HCT116 (cell line): ENCODE measurements around the gene CEP162. TPM values are rescaled to one million over a fixed set of nuclear protein-coding genes. Genes with fewer than 3 reads are reported as not detected.

Source experiments
- ATAC-seq: fragments of 200-7000 bp; cut with Tn5 transposase; 2 replicates; pipeline ENCODE4 v1.9.1; 2020; ENCODE audit warnings: mild to moderate bottlenecking, moderate library complexity
- BruUV-seq: library from RNA; stranded (reverse); fragments of 400-500 nt; replicated peaks from 2 replicates; lab custom pipeline; 2021; lab: Mats Ljungman, UMichigan
- CTCF ChIA-PET: fragments of 300-600 bp; sonication (Branson Sonifier 250); formaldehyde crosslinking; loops from one replicate; lab custom pipeline; 2021; ENCODE audit warnings: antibody characterized with exemption; lab: Charles Lee
- POLR2A ChIA-PET: fragments of 300-600, 350-600 bp; sonication (Branson Sonifier 250); formaldehyde crosslinking; loops from one replicate; lab custom pipeline; 2021; ENCODE audit warnings: antibody characterized with exemption; lab: Charles Lee
- RAD21 ChIA-PET, 2 experiments: fragments of 300-600 bp; sonication (Branson Sonifier 250); formaldehyde crosslinking; loops; one replicate each; lab custom pipeline; 2023; ENCODE audit warnings: low total read pairs in 2 of 2; ENCODE audit not compliant: uncharacterized antibody in 2 of 2, unreplicated experiment in 2 of 2, low non-redundant PET in 1 of 2; lab: Charles Lee
- DNase-seq: peaks from one replicate; pipeline ENCODE4 v3.0.0-alpha.2; 2010; ENCODE audit warnings: low read depth, low spot score
- H2AFZ ChIP-seq: fragments of 200-600 bp; shearing (Covaris generic), sonication (generic); 2 replicates; pipeline ENCODE4 v1.6.1; 2017; ENCODE audit warnings: low read depth, mixed run types, mixed read lengths, antibody characterized with exemption, low read length; ENCODE audit not compliant: poor library complexity, severe bottlenecking
- H3K27ac ChIP-seq: 2 replicates; pipeline ENCODE4 v1.5.1; 2012; ENCODE audit warnings: low read depth, low read length
- H3K27me3 ChIP-seq: fragments of 200-600 bp; sonication (generic); 2 replicates; pipeline ENCODE4 v1.6.1; 2016; ENCODE audit warnings: mixed run types, low read length, mixed read lengths; ENCODE audit not compliant: insufficient read depth
- H3K36me3 ChIP-seq, 2 experiments: fragments of 200-500 bp in 1 of 2; fragments of 200-600 bp in 1 of 2; sonication (Bioruptor generic) in 1 of 2; sonication (generic) in 1 of 2; 2 replicates each; pipeline versions ENCODE4 v1.5.1 to v1.6.1; 2014 to 2016; ENCODE audit warnings: low read length in 2 of 2, inconsistent platforms in 1 of 2, mixed read lengths in 1 of 2, mixed run types in 1 of 2; ENCODE audit not compliant: insufficient read depth in 2 of 2, control insufficient read depth in 1 of 2
- H3K4me1 ChIP-seq, 2 experiments: fragments of 200-600 bp in 1 of 2; sonication (generic) in 1 of 2; 2 replicates each; pipeline versions ENCODE4 v1.5.1 to v1.6.1; 2012 to 2017; ENCODE audit warnings: low read length in 2 of 2, inconsistent platforms in 1 of 2, mild to moderate bottlenecking in 1 of 2, mixed read lengths in 1 of 2, mixed run types in 1 of 2, moderate library complexity in 1 of 2; ENCODE audit not compliant: insufficient read depth in 2 of 2, control insufficient read depth in 1 of 2
- H3K4me2 ChIP-seq: fragments of 200-600 bp; sonication (generic); 2 replicates; pipeline ENCODE4 v1.6.1; 2017; ENCODE audit warnings: mixed run types, low read length, mixed read lengths
- H3K4me3 ChIP-seq, 2 experiments: fragments of 200-600 bp in 1 of 2; sonication (generic) in 1 of 2; replicated peaks in 1 of 2; 2 replicates each; pipeline ENCODE4 v1.5.1; 2011 to 2016; ENCODE audit warnings: low read length in 2 of 2, control low read depth in 1 of 2, low read depth in 1 of 2, mild to moderate bottlenecking in 1 of 2, mixed read lengths in 1 of 2, mixed run types in 1 of 2
- H3K79me2 ChIP-seq: fragments of 200-600 bp; sonication (generic); 2 replicates; pipeline ENCODE4 v1.6.1; 2017; ENCODE audit warnings: mild to moderate bottlenecking, mixed run types, low read length, moderate library complexity, mixed read lengths; ENCODE audit not compliant: insufficient read depth
- H3K9ac ChIP-seq: fragments of 200-600 bp; sonication (generic); 2 replicates; pipeline ENCODE4 v1.6.1; 2016; ENCODE audit warnings: low read length, mixed read lengths
- H3K9me2 ChIP-seq: fragments of 200-600 bp; sonication (generic), shearing (Covaris generic); 2 replicates; pipeline ENCODE4 v1.6.1; 2017; ENCODE audit warnings: mixed run types, mild to moderate bottlenecking, moderate library complexity; ENCODE audit not compliant: insufficient read depth
- H3K9me3 ChIP-seq, 2 experiments: fragments of 200-500 bp in 1 of 2; fragments of 200-600 bp in 1 of 2; sonication (Bioruptor generic) in 1 of 2; sonication (generic) in 1 of 2; 2 replicates each; pipeline ENCODE4 v1.6.1; 2014 to 2017; ENCODE audit warnings: low read length in 2 of 2, mixed read lengths in 2 of 2, inconsistent platforms in 1 of 2, low read depth in 1 of 2, mild to moderate bottlenecking in 1 of 2, mixed run types in 1 of 2, moderate library complexity in 1 of 2; ENCODE audit not compliant: control insufficient read depth in 1 of 2, insufficient read depth in 1 of 2
- H4K20me1 ChIP-seq: fragments of 200-600 bp; sonication (generic), shearing (Covaris generic); 2 replicates; pipeline ENCODE4 v1.6.1; 2017; ENCODE audit warnings: mixed run types, mild to moderate bottlenecking, moderate library complexity; ENCODE audit not compliant: insufficient read depth
- ATF3 ChIP-seq: IDR thresholded peaks from 2 replicates; pipeline ENCODE4 v1.6.1; 2012
- JUND ChIP-seq: IDR thresholded peaks from 2 replicates; pipeline ENCODE4 v1.6.1; 2012
- SIN3A ChIP-seq: IDR thresholded peaks from 2 replicates; pipeline ENCODE4 v1.6.1; 2012; ENCODE audit warnings: low read depth
- SRF ChIP-seq: IDR thresholded peaks from 2 replicates; pipeline ENCODE4 v1.6.1; 2012; ENCODE audit warnings: low read depth
- TCF7L2 ChIP-seq: IDR thresholded peaks from 2 replicates; pipeline ENCODE4 v1.7.0; 2011; ENCODE audit warnings: borderline replicate concordance, inconsistent platforms; ENCODE audit not compliant: insufficient read depth, insufficient read length; ENCODE audit errors: extremely low read depth
- intact Hi-C: fragments of 100-400 bp; cut with micrococcal nuclease; formaldehyde crosslinking; loops from 2 replicates; pipeline ENCODE4 v1.10.0; 2022
- total RNA-seq: library from RNA; stranded (reverse); gene quantifications from one replicate; pipeline ENCODE4 v1.2.1, GENCODE V29; 2021; ENCODE audit not compliant: unreplicated experiment

The CEP162 gene
- total RNA-seq, 1 experiment from 2014 or later, result 5.5 TPM

- H3K36me3 ChIP-seq, result no peaks in the 10 kb centered on the region
- H3K4me1 ChIP-seq, result peaks cover 0 to 5% of the 10 kb centered on the region in 2 experiments; a peak in 2 of 4 replicates
- BruUV-seq, result no TSS peak
- ChIA-PET RAD21 (no interaction called here), CTCF (no interaction called here), POLR2A (no interaction called here)
- no peak overlapping the region for H3K27ac ChIP-seq
- DNase-seq, result no peak
- ATAC-seq, result no peak
- no peak overlapping the region for H3K9ac ChIP-seq
- TF ChIP-seq ATF3, result no peak
- TF ChIP-seq TCF7L2, result no peak
- TF ChIP-seq SIN3A, result no peak
- TF ChIP-seq SRF, result no peak
- no peak for TF ChIP-seq JUND
- H2AFZ ChIP-seq, result no peak overlapping the region
- peaks cover 8% of the 10 kb centered on the region for H3K27me3 ChIP-seq
- H3K9me2 ChIP-seq, result no peaks in the 10 kb centered on the region
- intact Hi-C loops, result loop anchor here (10.0 kb wide), 1 partner anchor 711 kb away; no protein-coding TSS in a partner anchor
- H3K9me3 ChIP-seq, result no peaks in the 10 kb centered on the region
- no peak overlapping the region for H3K4me2 ChIP-seq
- H4K20me1 ChIP-seq, result no peaks in the 10 kb centered on the region
- no peak overlapping the region for H3K4me3 ChIP-seq
- H3K79me2 ChIP-seq, result no peaks in the 10 kb centered on the region
These were observed 25.9 kb upstream of the CEP162 start for GRCh38 chr6:84253380-84253779.

- RAD21 ChIA-PET, result no interaction called here
- H3K36me3 ChIP-seq, result no peaks in the 10 kb centered on the region
- no peaks in the 10 kb centered on the region for H3K79me2 ChIP-seq
- intact Hi-C loops, result loop anchor here (10.0 kb wide), 1 partner anchor 713 kb away; no protein-coding TSS in a partner anchor
- DNase-seq (no peak), ATAC-seq (no peak)
- no peak overlapping the region for H3K9ac ChIP-seq
- H3K9me3 ChIP-seq, result no peaks in the 10 kb centered on the region
- no peaks in the 10 kb centered on the region for H3K9me2 ChIP-seq
- no peak overlapping the region for H3K4me3 ChIP-seq
- POLR2A ChIA-PET, result no interaction called here
- no peak overlapping the region for H3K4me2 ChIP-seq
- H3K4me1 ChIP-seq, result peaks cover 0 to 5% of the 10 kb centered on the region in 2 experiments; a peak in 2 of 4 replicates
- TF ChIP-seq SIN3A, result no peak
- no peak overlapping the region for H2AFZ ChIP-seq
- CTCF ChIA-PET, result no interaction called here
- no peaks in the 10 kb centered on the region for H4K20me1 ChIP-seq
- peaks cover 4% of the 10 kb centered on the region for H3K27me3 ChIP-seq
- no peak overlapping the region for H3K27ac ChIP-seq
- BruUV-seq, result no TSS peak
These were observed 24.6 kb upstream of the CEP162 start for GRCh38 chr6:84251891-84252539.
